SU-DHL-6 (cell line): ENCODE results near the gene PIGB.

ENCODE experiments used
- EZH2phosphoT487 ChIP-seq: fragments of 200-600 bp; sonication (generic), shearing (Covaris generic); conservative IDR thresholded peaks from 2 replicates; pipeline ENCODE4 v1.6.1; 2018; ENCODE audit warnings: mild to moderate bottlenecking, antibody characterized with exemption, low read length, moderate library complexity, mixed read lengths
- TF ChIP-seq, protein P1 (sequence below): fragments of 200-600 bp; sonication (generic); IDR thresholded peaks from one replicate; pipeline ENCODE4 v1.5.1; 2017; ENCODE audit warnings: antibody characterized with exemption, mild to moderate bottlenecking, low read length, moderate library complexity; ENCODE audit not compliant: insufficient read depth, poor library complexity, severe bottlenecking

DNA sequence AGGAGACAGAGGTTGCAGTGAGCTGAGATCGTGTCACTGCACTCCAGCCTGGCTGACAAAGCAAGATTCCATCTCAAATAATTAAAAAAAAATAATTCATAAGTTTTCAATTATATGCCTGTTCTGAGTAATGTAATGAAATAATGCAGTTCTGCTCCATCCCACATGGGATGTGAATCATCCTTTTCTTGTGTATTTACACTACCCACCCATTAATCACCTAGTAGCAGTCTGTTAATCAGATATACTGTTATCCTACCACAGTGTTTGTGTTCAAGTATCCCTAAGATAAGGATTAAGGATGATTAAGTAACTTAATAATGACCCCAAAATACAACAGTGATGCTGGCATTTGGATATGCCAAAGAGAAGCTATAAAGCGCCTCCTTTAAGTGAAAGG, 38.8 kb downstream of the PIGB start:
- TF ChIP-seq, protein P1, sequence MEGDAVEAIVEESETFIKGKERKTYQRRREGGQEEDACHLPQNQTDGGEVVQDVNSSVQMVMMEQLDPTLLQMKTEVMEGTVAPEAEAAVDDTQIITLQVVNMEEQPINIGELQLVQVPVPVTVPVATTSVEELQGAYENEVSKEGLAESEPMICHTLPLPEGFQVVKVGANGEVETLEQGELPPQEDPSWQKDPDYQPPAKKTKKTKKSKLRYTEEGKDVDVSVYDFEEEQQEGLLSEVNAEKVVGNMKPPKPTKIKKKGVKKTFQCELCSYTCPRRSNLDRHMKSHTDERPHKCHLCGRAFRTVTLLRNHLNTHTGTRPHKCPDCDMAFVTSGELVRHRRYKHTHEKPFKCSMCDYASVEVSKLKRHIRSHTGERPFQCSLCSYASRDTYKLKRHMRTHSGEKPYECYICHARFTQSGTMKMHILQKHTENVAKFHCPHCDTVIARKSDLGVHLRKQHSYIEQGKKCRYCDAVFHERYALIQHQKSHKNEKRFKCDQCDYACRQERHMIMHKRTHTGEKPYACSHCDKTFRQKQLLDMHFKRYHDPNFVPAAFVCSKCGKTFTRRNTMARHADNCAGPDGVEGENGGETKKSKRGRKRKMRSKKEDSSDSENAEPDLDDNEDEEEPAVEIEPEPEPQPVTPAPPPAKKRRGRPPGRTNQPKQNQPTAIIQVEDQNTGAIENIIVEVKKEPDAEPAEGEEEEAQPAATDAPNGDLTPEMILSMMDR = no peak
- no peak for TF ChIP-seq EZH2phosphoT487
